Kidney glomerular epithelial cell (primary cell): ENCODE data around the gene CCDC175.
A peak's percentile ranks its signal among the peaks of the same experiment; 100 is the strongest.

Experiments used
- DNase-seq: peaks from one replicate; lab custom pipeline; 2025; lab: John Stamatoyannopoulos, UW

The CCDC175 gene

GRCh38 chr14:59576332-59577294 is at the start of gene CCDC175:
Gene CCDC175, minus strand, starts transcription at chr14:59576812. Its CDS starts 37 bp downstream, at chr14:59576775.
- peak; percentile 46 for DNase-seq

GRCh38 chr14:59622631-59623030 is 46.0 kb upstream of the CCDC175 start:
- no peak for DNase-seq

GRCh38 chr14:59619061-59619460 is 42.4 kb upstream of the CCDC175 start:
- DNase-seq, result no peak

GRCh38 chr14:59601056-59601455 is 24.4 kb upstream of the CCDC175 start:
- DNase-seq, result no peak

- no peak for DNase-seq
These were observed 23.8 kb upstream of the CCDC175 start for GRCh38 chr14:59600211-59600945.

- no peak for DNase-seq
These were observed 18.5 kb upstream of the CCDC175 start for GRCh38 chr14:59595071-59595470.

- DNase-seq, result no peak
These were observed 15.2 kb upstream of the CCDC175 start for GRCh38 chr14:59591641-59592370.

GRCh38 chr14:59588101-59588500 is 11.5 kb upstream of the CCDC175 start:
- no peak for DNase-seq

- DNase-seq, result no peak
These were observed 9.4 kb upstream of the CCDC175 start for GRCh38 chr14:59585891-59586554.

- no peak for DNase-seq
These were observed 7.1 kb upstream of the CCDC175 start for GRCh38 chr14:59583755-59584154.

- no peak for DNase-seq
These were observed 6.4 kb upstream of the CCDC175 start for GRCh38 chr14:59582845-59583509.

GRCh38 chr14:59582161-59582560 is 5.5 kb upstream of the CCDC175 start:
- no peak for DNase-seq

GRCh38 chr14:59580911-59581310 is 4.3 kb upstream of the CCDC175 start:
- no peak for DNase-seq

- peak; percentile 25 for DNase-seq
These were observed 6.5 kb downstream of the CCDC175 start for GRCh38 chr14:59570122-59570521.

GRCh38 chr14:59566725-59567124 is 9.9 kb downstream of the CCDC175 start:
- DNase-seq, result no peak

GRCh38 chr14:59566296-59566695 is 10.3 kb downstream of the CCDC175 start:
- no peak for DNase-seq

- DNase-seq, result no peak
These were observed 11.5 kb downstream of the CCDC175 start for GRCh38 chr14:59565087-59565486.

- DNase-seq, result no peak
These were observed 12.2 kb downstream of the CCDC175 start for GRCh38 chr14:59564366-59564765.

- no peak for DNase-seq
These were observed 29.3 kb downstream of the CCDC175 start for GRCh38 chr14:59547310-59547709.

- DNase-seq, result no peak
These were observed 32.7 kb downstream of the CCDC175 start for GRCh38 chr14:59543873-59544272.

- no peak for DNase-seq
These were observed 34.9 kb downstream of the CCDC175 start for GRCh38 chr14:59541731-59542130.
